Measurements from ENCODE around the gene OR10T2.
"Not testable (repeated sequence)": the region's sequence is repeated elsewhere in the genome, so short reads cannot be mapped to it uniquely, and the experiment has no call there.

The OR10T2 gene, protein sequence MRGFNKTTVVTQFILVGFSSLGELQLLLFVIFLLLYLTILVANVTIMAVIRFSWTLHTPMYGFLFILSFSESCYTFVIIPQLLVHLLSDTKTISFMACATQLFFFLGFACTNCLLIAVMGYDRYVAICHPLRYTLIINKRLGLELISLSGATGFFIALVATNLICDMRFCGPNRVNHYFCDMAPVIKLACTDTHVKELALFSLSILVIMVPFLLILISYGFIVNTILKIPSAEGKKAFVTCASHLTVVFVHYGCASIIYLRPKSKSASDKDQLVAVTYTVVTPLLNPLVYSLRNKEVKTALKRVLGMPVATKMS

DNA sequence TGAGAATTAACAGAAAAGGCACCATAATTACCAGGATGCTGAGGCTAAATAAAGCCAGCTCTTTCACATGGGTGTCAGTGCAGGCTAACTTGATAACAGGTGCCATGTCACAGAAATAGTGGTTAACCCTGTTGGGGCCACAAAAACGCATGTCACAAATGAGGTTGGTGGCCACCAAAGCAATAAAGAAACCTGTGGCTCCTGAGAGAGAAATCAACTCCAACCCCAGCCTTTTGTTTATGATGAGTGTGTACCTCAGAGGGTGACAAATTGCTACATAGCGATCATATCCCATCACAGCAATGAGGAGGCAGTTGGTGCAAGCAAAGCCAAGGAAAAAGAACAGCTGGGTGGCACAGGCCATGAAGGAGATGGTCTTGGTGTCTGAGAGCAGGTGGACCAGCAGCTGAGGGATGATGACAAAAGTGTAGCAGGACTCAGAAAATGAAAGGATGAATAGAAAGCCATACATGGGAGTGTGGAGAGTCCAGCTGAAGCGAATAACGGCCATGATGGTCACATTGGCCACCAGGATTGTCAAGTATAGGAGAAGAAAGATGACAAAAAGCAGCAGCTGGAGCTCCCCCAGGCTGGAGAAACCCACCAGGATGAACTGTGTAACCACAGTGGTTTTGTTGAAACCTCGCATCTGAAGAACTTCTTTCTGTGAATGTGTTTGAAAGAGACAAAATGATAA is at the start of gene OR10T2:
TSS of gene OR10T2 (minus strand) at position 649 of the 697 bp plus-strand sequence. CDS start at position 649, 0 bp downstream.
- no peak for DNase-seq

DNA sequence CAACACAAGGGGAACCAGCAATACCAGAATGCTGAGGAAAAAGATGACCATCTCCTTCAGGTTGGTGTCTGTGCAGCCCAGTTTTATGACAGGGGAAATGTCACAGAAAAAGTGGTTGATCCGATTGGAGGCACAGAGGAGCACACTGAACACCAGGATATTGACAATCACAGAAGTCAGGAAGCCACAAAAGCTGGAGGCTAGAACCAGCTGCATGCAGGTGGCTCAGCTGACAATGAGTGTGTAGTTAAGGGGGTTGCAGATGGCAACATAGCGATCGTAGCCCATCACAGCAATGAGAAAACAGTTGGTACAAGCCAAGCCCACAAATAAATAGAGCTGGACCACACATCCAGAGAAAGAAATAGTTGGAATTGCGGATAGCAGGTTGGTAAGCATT is 46.1 kb upstream of the OR10T2 start:
- no peak for DNase-seq

DNA sequence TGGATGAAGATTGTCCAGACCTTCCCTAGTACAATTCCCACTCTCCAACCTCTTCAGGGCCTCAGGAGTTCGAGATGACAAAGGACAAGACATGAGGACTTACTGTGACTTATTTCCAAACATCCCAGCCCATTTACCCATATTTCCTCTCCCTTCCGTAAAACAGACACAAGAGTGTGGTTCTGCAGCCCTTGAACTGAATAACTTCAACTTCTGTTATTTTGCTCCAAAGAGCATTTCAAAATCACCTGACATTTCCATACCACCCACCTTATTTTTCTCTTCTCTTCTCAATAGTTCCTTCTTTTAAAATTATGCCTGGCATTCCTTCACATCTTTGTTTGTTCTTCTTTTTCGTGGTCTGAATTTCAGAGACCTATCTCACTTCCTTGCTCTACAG is 35.5 kb upstream of the OR10T2 start:
- no peak for DNase-seq

DNA sequence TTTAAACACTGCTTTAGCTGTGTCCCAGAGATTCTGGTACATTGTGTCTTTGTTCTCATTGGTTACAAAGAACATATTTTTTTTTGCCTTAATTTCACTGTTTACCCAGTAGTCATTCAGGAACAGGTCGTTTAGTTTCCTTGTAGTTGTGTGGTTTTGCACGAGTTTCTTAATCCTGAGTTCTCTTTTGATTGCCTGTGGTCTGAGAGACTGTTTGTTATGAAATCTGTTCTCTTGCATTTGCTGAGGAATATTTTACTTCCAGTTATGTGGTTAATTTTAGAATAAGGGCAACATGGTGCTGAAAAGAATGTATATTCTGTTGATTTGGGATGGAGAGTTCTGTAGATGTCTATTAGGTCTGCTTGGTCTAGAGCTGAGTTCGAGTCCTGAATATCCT is 30.9 kb upstream of the OR10T2 start:
- not testable (repeated sequence) for DNase-seq

DNA sequence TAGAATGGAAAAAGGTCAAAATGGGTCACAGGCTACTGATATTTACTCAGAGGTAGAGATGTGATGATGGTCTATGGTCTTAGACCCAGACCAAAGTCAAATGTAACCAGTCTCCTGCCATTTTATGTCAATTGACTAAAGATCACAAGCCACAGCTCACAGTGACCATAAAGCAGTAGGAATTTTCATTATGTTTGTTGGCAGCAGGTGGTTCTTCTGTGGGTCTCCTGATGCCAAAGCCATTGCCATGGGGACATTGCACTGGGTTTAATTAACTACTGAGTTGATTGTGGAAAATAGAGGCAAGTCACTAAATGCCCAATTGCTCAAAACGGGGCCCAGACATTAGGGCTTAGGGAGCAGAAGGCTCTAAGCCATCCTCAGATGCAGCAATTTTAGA is 26.9 kb upstream of the OR10T2 start, which contains the start of gene OR10K2:
TSS of gene OR10K2 (minus strand) at position 101 of the 400 bp plus-strand sequence. CDS start 5,371 bp downstream, outside the sequence.
- DNase-seq, result no peak

DNA sequence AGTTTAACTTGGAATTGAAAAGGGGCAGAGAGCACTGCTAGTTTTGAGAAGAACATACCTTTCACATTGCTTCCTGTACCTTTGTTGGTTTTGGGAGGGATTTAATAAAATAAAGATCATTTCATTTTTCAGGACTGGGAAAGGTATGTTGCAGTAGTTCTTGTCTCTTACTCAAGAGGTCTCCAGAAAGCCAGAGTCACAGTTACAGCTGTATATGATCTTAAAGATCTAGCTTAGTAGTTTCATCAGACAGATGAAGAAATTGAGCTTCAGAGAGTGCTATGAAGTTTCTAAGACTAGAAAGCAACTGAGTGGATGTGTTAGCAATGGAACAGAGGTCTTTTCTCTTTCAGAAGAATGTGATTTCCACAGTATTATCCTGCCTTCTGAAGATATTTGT is 25.8 kb upstream of the OR10T2 start:
- DNase-seq, result no peak

DNA sequence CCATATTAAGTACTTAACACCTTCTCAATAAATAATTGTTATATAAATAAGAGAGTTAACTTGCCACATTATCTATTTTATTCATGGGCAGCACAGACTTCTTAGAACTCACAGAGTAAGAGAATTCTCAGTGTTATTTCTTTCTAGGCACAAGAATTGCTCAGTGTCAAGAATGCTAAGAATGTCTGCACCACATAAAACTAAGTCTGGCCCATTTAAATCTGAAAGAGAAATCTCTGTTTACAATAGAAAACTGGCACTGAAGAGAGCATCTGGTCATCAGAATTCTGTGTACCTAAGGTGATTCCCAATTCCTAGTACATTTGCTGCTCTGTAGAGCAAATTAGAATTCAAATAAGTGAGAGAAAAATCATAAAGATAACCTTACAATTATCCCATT is 22.9 kb upstream of the OR10T2 start:
- no peak for DNase-seq

DNA sequence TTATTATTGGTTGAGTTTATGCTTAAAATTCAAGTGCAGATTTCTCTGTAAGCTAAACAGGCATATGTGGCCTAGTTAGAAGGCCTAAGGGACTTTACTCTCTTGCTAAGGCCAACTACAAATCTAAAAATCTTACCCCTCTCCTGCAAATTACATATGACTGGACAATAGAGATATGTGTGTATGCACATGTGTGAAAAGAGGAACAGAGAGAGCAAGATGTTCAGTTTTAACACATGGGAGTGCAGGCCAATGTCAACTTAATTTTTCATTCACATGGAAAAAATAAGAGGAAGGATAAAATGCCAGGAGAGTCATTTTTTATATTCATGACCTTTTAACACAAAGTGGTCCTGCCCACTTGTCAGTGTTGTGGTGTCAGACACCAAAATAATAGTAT is 18.3 kb upstream of the OR10T2 start:
- DNase-seq, result no peak

DNA sequence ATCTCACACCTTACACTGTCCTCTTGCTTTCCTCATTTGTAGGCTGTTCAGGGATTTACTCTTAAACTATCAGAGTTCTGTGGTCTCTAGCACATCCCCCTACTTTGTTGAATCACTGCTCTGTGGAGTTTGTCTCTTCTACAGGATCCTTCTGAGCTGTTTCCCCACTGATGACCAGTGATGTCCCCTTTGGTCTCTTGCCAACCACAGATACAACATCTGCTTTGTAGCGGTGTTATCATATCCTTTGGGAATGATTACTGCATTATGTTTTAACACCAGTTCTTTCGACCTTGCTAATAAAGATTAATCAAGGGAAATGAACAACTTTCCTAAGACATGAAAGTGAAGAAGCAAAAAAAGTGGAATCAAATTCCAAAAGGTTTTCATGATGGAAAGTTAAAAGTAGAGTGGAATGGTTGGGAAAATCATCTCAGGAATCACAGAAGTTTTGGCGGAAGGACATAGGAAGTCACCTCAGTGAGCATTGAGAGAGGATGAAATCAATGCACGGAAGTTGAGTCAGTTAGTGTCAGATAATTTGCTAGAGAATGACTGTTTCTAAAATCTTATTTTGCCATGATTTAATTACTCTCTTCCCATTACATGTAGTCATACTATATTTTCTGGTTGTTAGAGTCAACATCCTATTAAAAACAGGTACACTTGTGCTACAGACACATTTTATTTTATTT is 15.5 kb upstream of the OR10T2 start:
- no peak for DNase-seq

DNA sequence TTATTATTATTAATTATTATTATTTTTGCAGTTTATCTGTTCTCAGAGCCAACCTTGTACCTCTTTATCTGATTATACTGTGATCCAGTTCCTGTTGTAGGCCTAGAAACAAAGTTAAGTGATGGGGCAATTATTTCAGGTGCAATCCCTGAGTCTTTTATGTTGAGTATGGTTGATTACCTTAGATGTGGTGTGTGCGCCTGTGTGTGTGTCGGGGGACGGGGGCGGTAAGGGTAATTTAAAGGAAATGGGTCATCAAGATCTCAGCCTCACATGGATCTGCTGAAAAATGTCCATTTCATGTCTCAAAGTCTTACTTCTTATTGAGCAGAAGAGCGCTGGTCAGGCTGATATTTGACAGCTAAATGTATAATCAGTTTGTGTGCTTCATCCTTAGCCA is 7.8 kb upstream of the OR10T2 start:
- DNase-seq, result no peak

DNA sequence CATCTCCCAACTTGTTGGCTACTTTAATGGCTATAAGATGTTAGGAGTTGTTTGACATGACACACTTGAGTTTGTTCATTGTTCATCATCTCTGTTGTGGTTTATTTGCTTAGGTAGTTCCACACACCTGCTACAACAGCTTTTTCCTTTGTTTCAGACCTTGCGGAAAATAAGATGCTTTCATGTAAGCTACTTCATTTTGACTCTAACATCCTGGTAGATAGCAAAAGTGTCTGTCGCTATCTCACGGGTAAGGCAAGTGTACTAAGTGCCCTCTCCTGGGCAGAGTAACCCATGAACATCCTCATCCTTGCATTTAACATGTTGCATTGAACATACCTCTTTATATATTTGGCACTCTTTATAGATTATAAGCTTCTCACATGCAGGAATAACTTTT is 1.6 kb upstream of the OR10T2 start:
- no peak for DNase-seq

DNA sequence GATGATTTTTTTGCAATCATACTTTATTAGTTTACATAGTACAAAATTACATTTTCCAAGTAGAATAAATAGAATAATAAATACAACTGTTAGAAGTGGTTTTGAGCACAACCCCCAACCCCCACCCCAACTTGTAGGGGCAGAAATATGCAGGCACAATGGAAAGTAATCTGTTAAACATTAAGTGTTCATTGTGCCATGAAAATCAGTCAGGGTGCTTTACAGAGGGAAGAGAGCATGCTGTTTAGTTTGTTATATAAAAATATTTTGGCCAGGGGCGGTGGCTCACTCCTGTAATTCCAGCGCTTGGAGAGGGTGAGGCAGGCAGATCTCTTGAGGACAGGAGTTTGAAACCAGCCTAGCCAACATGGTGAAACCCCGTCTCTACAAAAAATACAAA is 2.6 kb downstream of the OR10T2 start:
- DNase-seq, result no peak

DNA sequence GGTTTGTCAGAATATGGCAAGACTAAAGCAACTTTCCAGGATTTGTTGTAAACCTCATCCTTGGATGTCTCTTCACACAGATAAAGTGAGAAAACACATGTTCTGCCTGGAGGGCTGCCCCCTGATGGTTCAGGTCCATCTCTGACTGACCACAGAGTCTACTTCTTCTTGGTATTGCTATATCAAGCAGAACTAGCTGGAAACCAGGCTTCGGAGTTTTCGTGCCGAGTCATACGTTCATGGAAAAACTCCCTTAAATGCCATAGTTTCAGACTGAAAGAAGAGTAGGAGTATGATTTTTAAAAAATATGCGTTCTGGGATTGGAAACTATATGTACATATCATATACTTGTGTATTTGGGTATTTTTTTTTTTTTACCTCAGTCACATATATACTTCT is 5.8 kb downstream of the OR10T2 start:
- no peak for DNase-seq

DNA sequence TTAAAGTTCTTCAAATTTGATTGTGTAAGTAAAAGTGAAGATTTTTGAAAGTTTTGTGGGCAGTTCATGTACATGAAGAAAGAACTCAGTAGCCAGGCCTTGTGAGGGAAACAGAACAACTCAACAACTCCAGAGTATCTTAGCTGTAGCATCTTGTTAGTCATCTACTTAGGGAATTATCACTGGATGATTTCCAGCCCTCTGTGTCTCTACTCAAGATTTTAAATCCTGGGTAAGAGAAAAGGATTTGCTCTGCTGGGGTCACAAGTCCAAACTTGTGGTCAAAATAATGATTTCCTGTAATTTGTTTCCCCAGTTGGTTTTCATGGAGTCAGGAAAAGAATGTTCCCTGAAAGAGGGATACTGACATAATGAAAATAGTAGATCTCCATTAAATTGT is 8.2 kb downstream of the OR10T2 start:
- no peak for DNase-seq

DNA sequence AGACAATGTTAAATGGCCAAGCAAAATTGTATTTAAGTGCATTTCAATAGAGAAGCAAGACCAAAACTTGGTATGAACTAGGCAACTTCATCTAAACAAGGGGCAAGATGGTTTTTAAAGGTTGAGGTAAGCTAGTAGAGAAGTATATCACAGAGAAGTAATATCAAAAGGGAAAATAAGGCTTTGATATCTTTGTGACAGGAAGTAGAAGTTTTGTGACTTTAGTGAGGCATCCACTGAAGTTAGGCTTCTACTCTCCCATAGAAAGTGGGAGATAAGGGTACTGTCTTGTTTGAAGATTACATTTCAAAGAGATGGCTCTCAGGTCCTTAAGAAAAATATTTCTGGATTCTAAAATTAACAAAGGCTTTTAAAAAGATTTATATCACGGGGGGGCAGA is 8.9 kb downstream of the OR10T2 start:
- no peak for DNase-seq

DNA sequence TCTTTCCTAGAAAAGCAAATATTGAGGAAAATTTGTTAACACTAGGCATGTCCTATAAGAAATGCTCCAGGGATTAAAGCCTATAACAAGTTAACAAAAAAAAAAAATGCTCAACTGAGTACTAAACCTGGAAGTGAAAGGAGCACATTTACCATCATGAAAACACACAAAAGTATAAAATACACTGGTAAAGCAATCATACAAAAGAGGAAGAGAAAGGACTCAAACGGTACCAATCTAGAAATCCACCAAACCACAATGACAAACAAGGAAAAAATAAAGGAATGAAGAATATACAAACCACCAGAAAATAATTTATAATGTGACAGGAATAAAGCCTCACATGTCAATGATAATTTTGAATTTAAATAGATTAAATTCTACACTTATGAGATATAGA is 24.4 kb downstream of the OR10T2 start:
- DNase-seq, result no peak

DNA sequence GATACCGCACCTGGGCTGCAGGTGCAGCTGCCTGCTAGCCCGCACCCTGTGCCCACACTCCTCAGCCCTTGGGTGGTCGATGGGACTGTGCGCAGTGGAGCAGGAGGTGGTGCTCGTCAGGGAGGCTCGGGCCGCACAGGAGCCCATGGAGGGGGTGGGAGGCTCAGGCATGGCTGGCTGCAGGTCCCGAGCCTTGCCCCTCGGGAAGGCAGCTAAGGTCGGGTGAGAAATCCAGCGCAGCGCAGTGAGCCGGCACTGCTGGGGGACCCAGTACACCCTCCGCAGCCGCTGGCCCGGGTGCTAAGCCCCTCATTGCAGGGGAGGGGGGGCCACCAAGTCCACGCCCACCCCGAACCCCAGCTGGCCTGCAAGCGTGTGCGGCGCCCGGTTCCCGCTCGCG is 25.2 kb downstream of the OR10T2 start:
- DNase-seq, result not testable (repeated sequence)

DNA sequence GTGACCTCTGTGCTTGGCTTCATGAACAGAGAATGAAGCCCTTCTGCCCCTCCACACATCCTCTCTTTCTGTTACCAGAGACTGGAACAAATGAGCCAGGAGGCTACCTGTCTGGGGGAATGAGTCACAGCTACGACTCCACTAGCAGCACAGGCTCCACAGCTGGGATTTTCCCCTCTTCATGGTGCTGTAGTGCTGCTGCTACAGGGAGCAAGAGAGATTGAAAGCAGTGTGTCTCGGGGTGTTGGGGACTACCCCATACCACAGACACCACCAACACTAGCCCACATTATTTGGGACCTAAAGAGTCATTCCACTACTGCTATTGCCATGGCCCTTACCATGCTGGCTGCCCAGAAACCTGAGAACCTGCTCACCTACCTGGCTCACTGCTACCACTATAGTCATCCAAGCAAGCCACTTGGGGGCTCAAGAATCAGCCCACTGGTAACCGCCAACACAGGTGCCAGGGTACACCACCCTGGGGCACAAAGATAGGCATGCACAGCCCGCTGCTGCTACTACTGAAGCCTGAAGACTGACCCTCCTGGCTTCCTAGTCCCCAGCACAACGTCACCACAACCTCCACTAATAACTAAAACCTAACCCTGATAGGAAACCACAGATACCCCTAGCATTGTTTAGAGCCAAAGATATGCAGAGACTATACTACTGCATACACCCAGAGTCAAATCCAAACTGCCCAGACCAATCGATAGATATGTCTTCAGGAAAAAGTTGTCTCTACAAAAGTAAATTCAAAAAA is 27.9 kb downstream of the OR10T2 start:
- DNase-seq, result no peak

DNA sequence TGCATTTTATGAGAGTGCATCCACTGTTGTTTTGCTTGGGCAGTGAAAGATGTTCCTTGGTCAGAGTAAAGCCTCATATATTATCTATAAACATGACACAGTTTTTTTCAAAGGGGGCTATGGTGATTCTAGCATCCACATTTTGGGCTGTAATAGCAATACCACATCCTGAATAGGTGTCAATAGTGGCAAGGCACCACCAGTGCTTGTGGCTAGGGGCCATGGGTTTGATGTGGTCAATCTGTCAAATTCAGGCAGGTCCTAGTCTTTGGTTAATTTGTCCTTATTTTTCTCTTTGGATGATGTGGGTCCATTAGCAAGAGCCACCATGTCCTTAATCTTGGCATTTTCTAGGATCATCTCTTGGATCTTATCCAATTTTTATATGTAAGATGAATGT is 32.5 kb downstream of the OR10T2 start:
- DNase-seq, result no peak

DNA sequence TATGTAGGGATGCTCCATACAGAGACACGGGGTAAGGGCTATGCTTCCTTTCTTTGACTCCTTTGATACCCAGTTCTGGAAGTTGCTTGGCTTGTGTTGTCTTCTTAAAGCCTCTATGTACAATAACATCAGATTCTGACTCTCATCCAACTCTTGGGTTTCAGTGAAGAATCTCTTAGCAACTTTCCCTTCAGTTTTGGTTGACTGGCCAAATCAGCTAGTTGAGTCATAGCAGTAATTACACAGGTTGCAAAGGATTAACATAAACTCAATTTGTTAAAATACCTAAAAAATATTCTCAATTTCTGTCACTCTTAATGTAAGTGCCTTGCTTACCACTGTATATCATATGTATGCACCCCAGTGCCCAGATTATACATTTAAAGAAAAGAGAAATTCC is 36.3 kb downstream of the OR10T2 start:
- no peak for DNase-seq

DNA sequence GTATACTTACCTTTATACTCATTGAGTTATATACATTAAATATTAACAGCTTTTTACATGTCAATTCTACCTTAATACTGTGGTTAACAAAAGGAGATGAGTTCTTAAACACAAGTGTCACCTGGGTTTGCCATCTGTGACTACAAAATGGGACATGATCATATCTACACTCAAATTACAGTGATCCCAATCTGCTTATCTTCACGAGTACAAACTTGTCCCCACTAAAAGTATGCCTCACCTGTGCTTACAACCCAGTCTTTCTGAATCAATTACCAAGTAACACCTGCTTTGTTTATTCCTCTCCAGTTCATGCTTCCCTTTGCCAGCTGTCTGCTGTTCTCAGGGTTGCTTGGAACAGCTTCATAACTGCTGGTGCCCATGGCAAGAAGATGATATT is 36.8 kb downstream of the OR10T2 start:
- no peak for DNase-seq

DNA sequence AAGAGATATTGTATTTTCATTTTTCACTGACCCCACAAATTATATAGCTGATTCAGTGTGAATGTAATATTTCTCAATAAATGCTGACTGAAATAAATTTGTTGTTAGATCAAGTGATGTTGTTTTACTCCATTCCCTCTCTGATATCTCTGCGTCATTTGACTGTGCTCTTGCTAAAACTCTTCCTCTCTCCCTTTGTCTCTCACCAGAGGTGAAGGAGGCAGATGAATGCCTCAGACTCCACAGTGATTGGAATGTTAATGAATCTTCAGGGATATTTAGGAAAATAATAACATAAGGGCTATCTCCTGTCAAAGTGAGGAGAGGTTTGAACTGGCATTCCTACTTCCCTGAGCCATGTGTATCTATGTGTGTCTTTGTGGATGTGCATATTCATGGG is 41.8 kb downstream of the OR10T2 start:
- DNase-seq, result no peak

DNA sequence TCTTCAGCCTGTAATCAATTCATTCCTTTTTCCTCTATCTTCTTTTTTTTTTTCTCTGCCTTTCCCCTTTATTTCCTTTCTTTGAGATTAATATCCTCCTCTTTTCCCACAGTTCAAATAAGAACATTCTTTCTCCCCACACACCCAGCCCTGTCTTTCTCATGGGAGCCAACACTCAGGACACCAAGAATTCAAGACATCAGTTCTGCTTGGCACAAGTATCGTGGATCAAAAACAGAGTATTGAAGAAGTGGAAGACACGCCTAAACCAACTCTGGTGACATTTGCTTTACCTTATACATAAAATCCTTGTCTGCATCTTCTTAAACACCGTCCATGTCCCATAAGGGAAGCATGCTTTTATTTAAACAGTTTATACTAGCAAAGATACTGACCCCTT is 42.6 kb downstream of the OR10T2 start:
- no peak for DNase-seq

All from CD4-positive, alpha-beta T cell treated with Interleukin-12 subunit alpha and Interleukin-12 subunit beta, for 1 hour (primary cell).